Glutamatergic neuron (in vitro differentiated cells): ENCODE data around the gene FAM3A. TPM values are rescaled to one million over a fixed set of nuclear protein-coding genes. Genes with fewer than 3 reads are reported as not detected.

ENCODE experiments used
- DNase-seq: peaks from one replicate; pipeline ENCODE4 v3.0.0; 2022
- H3K27ac Mint-ChIP-seq: one replicate; pipeline ENCODE4 v1.8.0; 2020; ENCODE audit warnings: mild to moderate bottlenecking, mixed read lengths, inconsistent platforms; ENCODE audit not compliant: unreplicated experiment
- H3K27me3 Mint-ChIP-seq: one replicate; pipeline ENCODE4 v1.8.0; 2020; ENCODE audit warnings: mild to moderate bottlenecking, moderate library complexity, mixed read lengths, inconsistent platforms; ENCODE audit not compliant: unreplicated experiment
- H3K36me3 Mint-ChIP-seq: one replicate; pipeline ENCODE4 v1.8.0; 2020; ENCODE audit warnings: mild to moderate bottlenecking, mixed read lengths, inconsistent platforms; ENCODE audit not compliant: unreplicated experiment
- H3K4me1 Mint-ChIP-seq: one replicate; pipeline ENCODE4 v1.8.0; 2020; ENCODE audit warnings: mild to moderate bottlenecking, low read depth, mixed read lengths, inconsistent platforms; ENCODE audit not compliant: unreplicated experiment
- H3K4me3 Mint-ChIP-seq: one replicate; pipeline ENCODE4 v1.8.0; 2020; ENCODE audit warnings: mild to moderate bottlenecking, mixed read lengths, inconsistent platforms; ENCODE audit not compliant: unreplicated experiment
- H3K9me3 Mint-ChIP-seq: one replicate; pipeline ENCODE4 v1.8.0; 2020; ENCODE audit warnings: mild to moderate bottlenecking, moderate library complexity, mixed read lengths, inconsistent platforms; ENCODE audit not compliant: unreplicated experiment
- total RNA-seq: library from RNA; stranded (reverse); fragmentation: NEBNext Ultra II Directional; extraction: Animal tissue kit (Norgen Biotek cat#: 25700); gene quantifications from one replicate; pipeline ENCODE4 v1.2.1, GENCODE V29; 2021; ENCODE audit not compliant: unreplicated experiment
- TF ChIP-seq, protein P1 (sequence below): fragments of 200-600 bp; sonication (generic); IDR thresholded peaks from one replicate; pipeline ENCODE4 v1.5.0; 2021; ENCODE audit not compliant: partially characterized antibody, unreplicated experiment

Gene FAM3A
- total RNA-seq, 1 donor from 2014 or later: 32.0 TPM

DNA sequence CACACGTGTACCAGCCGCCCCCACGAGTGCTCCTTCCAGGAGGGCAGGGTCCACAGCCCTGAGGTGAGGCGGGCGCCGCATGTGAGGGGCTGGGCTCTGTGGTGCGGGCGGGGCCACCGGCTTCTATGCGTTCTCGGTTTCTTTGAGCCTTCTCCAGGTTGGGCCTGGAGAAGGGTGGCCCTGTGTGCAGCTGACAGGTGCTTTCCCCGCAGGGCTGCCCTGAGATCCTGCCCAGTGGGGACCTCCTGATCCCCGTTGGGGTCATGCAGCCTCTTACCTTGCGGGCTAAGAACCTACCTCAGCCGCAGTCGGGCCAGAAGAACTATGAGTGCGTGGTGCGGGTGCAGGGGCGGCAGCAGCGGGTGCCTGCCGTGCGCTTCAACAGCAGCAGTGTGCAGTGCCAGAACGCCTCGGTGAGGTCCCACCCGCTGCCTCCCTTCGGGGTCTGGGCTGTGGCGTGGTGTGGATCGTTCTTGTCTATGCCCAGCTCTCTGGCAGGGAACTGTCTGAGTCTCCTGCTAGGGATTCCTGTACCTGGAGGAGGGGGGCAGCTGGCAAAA is 51.1 kb downstream of the FAM3A start:
- Mint-ChIP-seq H3K9me3 (peaks cover 3% of the 10 kb centered on the region), H3K27me3 (peaks cover 4% of the 10 kb centered on the region), H3K4me1 (peaks cover 4% of the 10 kb centered on the region), H3K27ac (no peak overlapping the region), H3K36me3 (no peaks in the 10 kb centered on the region), H3K4me3 (no peak overlapping the region)
- TF ChIP-seq, protein P1, sequence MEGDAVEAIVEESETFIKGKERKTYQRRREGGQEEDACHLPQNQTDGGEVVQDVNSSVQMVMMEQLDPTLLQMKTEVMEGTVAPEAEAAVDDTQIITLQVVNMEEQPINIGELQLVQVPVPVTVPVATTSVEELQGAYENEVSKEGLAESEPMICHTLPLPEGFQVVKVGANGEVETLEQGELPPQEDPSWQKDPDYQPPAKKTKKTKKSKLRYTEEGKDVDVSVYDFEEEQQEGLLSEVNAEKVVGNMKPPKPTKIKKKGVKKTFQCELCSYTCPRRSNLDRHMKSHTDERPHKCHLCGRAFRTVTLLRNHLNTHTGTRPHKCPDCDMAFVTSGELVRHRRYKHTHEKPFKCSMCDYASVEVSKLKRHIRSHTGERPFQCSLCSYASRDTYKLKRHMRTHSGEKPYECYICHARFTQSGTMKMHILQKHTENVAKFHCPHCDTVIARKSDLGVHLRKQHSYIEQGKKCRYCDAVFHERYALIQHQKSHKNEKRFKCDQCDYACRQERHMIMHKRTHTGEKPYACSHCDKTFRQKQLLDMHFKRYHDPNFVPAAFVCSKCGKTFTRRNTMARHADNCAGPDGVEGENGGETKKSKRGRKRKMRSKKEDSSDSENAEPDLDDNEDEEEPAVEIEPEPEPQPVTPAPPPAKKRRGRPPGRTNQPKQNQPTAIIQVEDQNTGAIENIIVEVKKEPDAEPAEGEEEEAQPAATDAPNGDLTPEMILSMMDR: no peak
- DNase-seq: no peak

DNA sequence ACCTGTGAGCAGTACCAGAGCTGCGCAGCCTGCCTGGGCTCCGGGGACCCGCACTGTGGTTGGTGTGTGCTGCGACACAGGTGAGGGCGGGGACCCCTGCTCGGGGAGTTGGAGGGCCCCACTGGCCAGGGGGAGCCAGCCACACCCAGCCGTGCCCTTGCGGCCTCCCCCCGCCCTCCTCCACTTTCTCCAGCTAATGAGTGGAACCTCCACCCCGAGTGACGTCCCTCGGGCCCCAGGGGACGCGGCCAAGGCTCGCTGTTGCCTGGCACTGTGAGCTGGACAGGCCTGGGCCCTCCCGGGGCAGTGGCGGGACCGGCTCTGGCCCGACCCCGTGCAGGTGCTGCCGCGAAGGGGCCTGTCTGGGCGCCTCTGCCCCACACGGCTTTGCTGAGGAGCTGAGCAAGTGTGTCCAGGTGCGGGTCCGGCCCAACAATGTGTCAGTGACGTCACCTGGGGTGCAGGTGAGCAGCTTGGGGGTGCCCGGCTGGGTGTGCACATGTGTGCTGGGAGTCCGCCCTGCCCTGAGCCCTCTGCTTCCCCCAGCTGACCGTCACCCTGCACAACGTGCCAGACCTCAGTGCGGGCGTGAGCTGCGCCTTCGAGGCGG is 52.3 kb downstream of the FAM3A start:
- Mint-ChIP-seq H3K4me3 (no peak overlapping the region), H3K36me3 (no peaks in the 10 kb centered on the region), H3K9me3 (peaks cover 3% of the 10 kb centered on the region), H3K4me1 (peaks cover 4% of the 10 kb centered on the region), H3K27me3 (peaks cover 8% of the 10 kb centered on the region), H3K27ac (no peak overlapping the region)
- TF ChIP-seq, protein P1: no peak
- DNase-seq: no peak

DNA sequence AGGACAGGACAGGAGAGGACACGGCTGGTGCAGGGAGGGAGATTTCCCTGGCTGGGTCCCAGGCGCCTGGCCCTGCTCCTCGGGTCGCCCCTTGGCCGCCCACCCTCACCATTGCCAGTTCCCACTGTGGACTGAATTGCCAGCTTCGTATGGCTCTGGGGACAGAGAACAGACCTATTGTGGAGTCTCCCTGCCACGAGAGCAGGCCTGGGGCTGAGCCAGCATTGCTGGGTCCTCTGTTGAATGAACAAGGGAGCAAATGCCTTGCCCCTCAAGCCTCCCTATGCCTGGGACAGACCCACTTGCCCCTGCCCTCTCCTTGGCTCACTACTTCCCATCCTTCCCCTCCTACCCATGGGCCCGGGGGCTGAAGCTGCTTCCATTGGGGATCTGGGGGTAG is 53.6 kb downstream of the FAM3A start:
- H3K36me3 Mint-ChIP-seq: no peaks in the 10 kb centered on the region
- H3K27ac Mint-ChIP-seq: no peak overlapping the region
- H3K27me3 Mint-ChIP-seq: peaks cover 10% of the 10 kb centered on the region
- no peak overlapping the region for H3K4me3 Mint-ChIP-seq
- H3K4me1 Mint-ChIP-seq: peaks cover 4% of the 10 kb centered on the region
- TF ChIP-seq, protein P1: no peak
- no peak for DNase-seq
- peaks cover 5% of the 10 kb centered on the region for H3K9me3 Mint-ChIP-seq

DNA sequence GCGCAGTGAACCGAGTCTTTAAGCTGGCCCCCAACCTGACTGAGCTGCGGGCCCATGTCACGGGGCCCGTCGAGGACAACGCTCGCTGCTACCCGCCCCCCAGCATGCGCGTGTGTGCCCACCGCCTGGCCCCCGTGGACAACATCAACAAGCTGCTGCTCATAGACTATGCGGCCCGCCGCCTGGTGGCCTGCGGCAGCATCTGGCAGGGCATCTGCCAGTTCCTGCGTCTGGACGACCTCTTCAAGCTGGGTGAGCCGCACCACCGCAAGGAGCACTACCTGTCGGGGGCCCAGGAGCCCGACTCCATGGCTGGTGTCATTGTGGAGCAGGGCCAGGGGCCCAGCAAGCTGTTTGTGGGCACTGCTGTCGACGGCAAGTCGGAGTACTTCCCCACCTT is 55.7 kb downstream of the FAM3A start:
- Mint-ChIP-seq H3K4me3 (peak overlapping the region; percentile 86), H3K27me3 (peaks cover 10% of the 10 kb centered on the region), H3K36me3 (no peaks in the 10 kb centered on the region), H3K9me3 (peaks cover 7% of the 10 kb centered on the region), H3K4me1 (peaks cover 4% of the 10 kb centered on the region), H3K27ac (peak overlapping the region; percentile 55)
- TF ChIP-seq, protein P1: no peak
- DNase-seq: no peak

DNA sequence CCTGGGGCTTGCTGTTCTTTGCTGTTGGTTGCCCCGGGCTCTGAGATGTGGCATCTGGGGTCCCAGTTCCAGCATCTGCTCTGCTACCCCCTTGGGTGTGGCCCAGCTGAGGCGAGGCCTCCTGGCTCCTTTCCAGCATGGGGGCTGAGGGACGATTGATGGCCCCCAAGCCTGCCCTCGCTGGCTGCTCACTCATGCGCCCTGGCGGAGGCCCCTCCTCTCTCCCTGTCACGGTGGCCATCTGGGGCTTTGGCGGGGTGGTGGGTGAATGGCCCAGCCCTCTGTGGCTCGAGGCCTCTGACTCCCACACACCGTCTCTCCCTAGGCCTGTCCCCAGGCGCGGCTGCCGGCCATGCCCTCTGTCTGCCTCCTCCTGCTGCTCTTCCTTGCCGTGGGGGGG is 56.2 kb downstream of the FAM3A start:
- Mint-ChIP-seq H3K4me3 (peak overlapping the region; percentile 86), H3K36me3 (no peaks in the 10 kb centered on the region), H3K4me1 (peaks cover 4% of the 10 kb centered on the region), H3K9me3 (peaks cover 7% of the 10 kb centered on the region), H3K27ac (peak overlapping the region; percentile 55), H3K27me3 (peaks cover 10% of the 10 kb centered on the region)
- DNase-seq: peak; percentile 71
- TF ChIP-seq, protein P1: no peak
